HG03097 (cell line): ENCODE results near the gene PCDHA4.
"Not testable (repeated sequence)": the region's sequence is repeated elsewhere in the genome, so short reads cannot be mapped to it uniquely, and the experiment has no call there.

Experiments used
- ATAC-seq: cut with Tn5 transposase; IDR thresholded peaks from one replicate; pipeline ENCODE4 v1.9.1; 2021; ENCODE audit not compliant: unreplicated experiment, low FRiP score

PCDHA4 gene

GRCh38 chr5:140806834-140807775, at the start of gene PCDHA4:
Gene PCDHA4 (plus strand): TSS chr5:140807068.
- no peak for ATAC-seq

GRCh38 chr5:140764177-140764973, 42.5 kb upstream of the PCDHA4 start:
- no peak for ATAC-seq

- ATAC-seq, result no peak
These were observed 39.4 kb upstream of the PCDHA4 start for GRCh38 chr5:140767444-140767843.

- no peak for ATAC-seq
These were observed 26.4 kb upstream of the PCDHA4 start for GRCh38 chr5:140780512-140780911.

GRCh38 chr5:140785905-140786686, 20.8 kb upstream of the PCDHA4 start, which contains the start of gene PCDHA1:
Gene PCDHA1 (plus strand): TSS chr5:140786140.
- no peak for ATAC-seq

GRCh38 chr5:140787422-140787821, 19.4 kb upstream of the PCDHA4 start:
- not testable (repeated sequence) for ATAC-seq

GRCh38 chr5:140787849-140788504, 18.9 kb upstream of the PCDHA4 start:
- not testable (repeated sequence) for ATAC-seq

- ATAC-seq, result no peak
These were observed 15.8 kb upstream of the PCDHA4 start for GRCh38 chr5:140791089-140791488.

- ATAC-seq, result no peak
These were observed 12.1 kb upstream of the PCDHA4 start, which contains the start of gene PCDHA2 for GRCh38 chr5:140794595-140795258. Gene PCDHA2 (plus strand): TSS chr5:140794852.

- ATAC-seq, result no peak
These were observed 11.6 kb upstream of the PCDHA4 start for GRCh38 chr5:140795259-140795641.

GRCh38 chr5:140796072-140796717, 10.7 kb upstream of the PCDHA4 start:
- not testable (repeated sequence) for ATAC-seq

- ATAC-seq, result no peak
These were observed 10.2 kb upstream of the PCDHA4 start for GRCh38 chr5:140796718-140797095.

GRCh38 chr5:140800816-140801493, 5.9 kb upstream of the PCDHA4 start, which contains the start of gene PCDHA3:
Gene PCDHA3 (plus strand): TSS chr5:140801057.
- no peak for ATAC-seq

- no peak for ATAC-seq
These were observed 5.4 kb upstream of the PCDHA4 start for GRCh38 chr5:140801494-140801841.

- ATAC-seq, result not testable (repeated sequence)
These were observed 4.5 kb upstream of the PCDHA4 start for GRCh38 chr5:140802381-140802780.

- no peak for ATAC-seq
These were observed 4.0 kb upstream of the PCDHA4 start for GRCh38 chr5:140802781-140803271.

GRCh38 chr5:140808241-140808888, 1.5 kb downstream of the PCDHA4 start:
- not testable (repeated sequence) for ATAC-seq

GRCh38 chr5:140808889-140809291, 2.0 kb downstream of the PCDHA4 start:
- no peak for ATAC-seq
